HEK293 (cell line): ENCODE measurements around the gene ASCC1.

Source experiments
- GLI2 ChIP-seq: fragments of 450-650 bp; formaldehyde crosslinking; IDR thresholded peaks from 2 replicates; pipeline ENCODE4; 2017; ENCODE audit warnings: missing biosample characterization, missing genetic modification characterization, low read depth, borderline replicate concordance
- TRIM28 ChIP-seq: IDR thresholded peaks from 2 replicates; pipeline ENCODE4 v1.6.1; 2011; ENCODE audit warnings: low read length, control low read depth, borderline replicate concordance
- ZBTB20 ChIP-seq: fragments of 450-650 bp; formaldehyde crosslinking; IDR thresholded peaks from 2 replicates; pipeline ENCODE4 v1.5.1; 2016; ENCODE audit warnings: missing biosample characterization, missing genetic modification characterization
- ZFP69B ChIP-seq: fragments of 450-650 bp; formaldehyde crosslinking; IDR thresholded peaks from 2 replicates; pipeline ENCODE4 v1.5.1; 2016; ENCODE audit warnings: missing biosample characterization, missing genetic modification characterization
- ZNF2 ChIP-seq: fragments of 450-650 bp; formaldehyde crosslinking; IDR thresholded peaks from 2 replicates; pipeline ENCODE4 v1.5.1; 2016; ENCODE audit warnings: missing biosample characterization, missing genetic modification characterization
- ZNF239 ChIP-seq: fragments of 450-650 bp; formaldehyde crosslinking; IDR thresholded peaks from 2 replicates; pipeline ENCODE4 v1.5.1; 2016; ENCODE audit warnings: missing biosample characterization, missing genetic modification characterization
- ZNF248 ChIP-seq: fragments of 450-650 bp; formaldehyde crosslinking; IDR thresholded peaks from 2 replicates; pipeline ENCODE4 v1.5.1; 2017; ENCODE audit warnings: missing biosample characterization, missing genetic modification characterization
- ZNF266 ChIP-seq: fragments of 450-650 bp; formaldehyde crosslinking; IDR thresholded peaks from 2 replicates; pipeline ENCODE4 v1.5.1; 2016; ENCODE audit warnings: missing biosample characterization, missing genetic modification characterization, low read depth
- ZNF423 ChIP-seq: fragments of 450-650 bp; formaldehyde crosslinking; IDR thresholded peaks from 2 replicates; pipeline ENCODE4 v1.5.1; 2016; ENCODE audit warnings: missing biosample characterization, missing genetic modification characterization
- ZNF426 ChIP-seq: fragments of 450-650 bp; formaldehyde crosslinking; IDR thresholded peaks from 2 replicates; pipeline ENCODE4 v1.5.1; 2017; ENCODE audit warnings: missing biosample characterization, missing genetic modification characterization, mild to moderate bottlenecking, inconsistent platforms, moderate library complexity
- ZNF510 ChIP-seq: fragments of 450-650 bp; formaldehyde crosslinking; IDR thresholded peaks from 2 replicates; pipeline ENCODE4 v1.5.1; 2018; ENCODE audit warnings: mild to moderate bottlenecking, missing genetic modification characterization, missing biosample characterization; ENCODE audit not compliant: insufficient replicate concordance
- ZNF549 ChIP-seq: fragments of 450-650 bp; IDR thresholded peaks from 2 replicates; pipeline ENCODE4 v1.5.1; 2018; ENCODE audit warnings: missing biosample characterization, missing genetic modification characterization, mild to moderate bottlenecking, inconsistent platforms, moderate library complexity
- ZNF707 ChIP-seq: fragments of 450-650 bp; formaldehyde crosslinking; IDR thresholded peaks from 2 replicates; pipeline ENCODE4 v1.5.1; 2016; ENCODE audit warnings: missing biosample characterization, missing genetic modification characterization
- TF ChIP-seq, protein P1 (sequence below): fragments of 450-650 bp; formaldehyde crosslinking; IDR thresholded peaks from 2 replicates; pipeline ENCODE4 v1.5.1; 2016; ENCODE audit warnings: missing biosample characterization, missing genetic modification characterization
- TF ChIP-seq, protein P2 (sequence below): fragments of 450-650 bp; formaldehyde crosslinking; conservative IDR thresholded peaks from 2 replicates; pipeline ENCODE4 v1.5.1; 2016; ENCODE audit warnings: low read depth, missing biosample characterization, missing genetic modification characterization
- TF ChIP-seq, protein P3 (sequence below): fragments of 450-650 bp; formaldehyde crosslinking; IDR thresholded peaks from 2 replicates; pipeline ENCODE4 v1.5.1; 2016; ENCODE audit warnings: missing biosample characterization, missing genetic modification characterization, borderline replicate concordance
- TF ChIP-seq, protein P4 (sequence below): fragments of 450-650 bp; formaldehyde crosslinking; IDR thresholded peaks from 2 replicates; pipeline ENCODE4 v1.5.1; 2016; ENCODE audit warnings: missing biosample characterization, missing genetic modification characterization
- TF ChIP-seq, protein P5 (sequence below): sonication (generic); formaldehyde crosslinking; IDR thresholded peaks from 2 replicates; pipeline ENCODE4 v1.8.1; 2022; ENCODE audit warnings: mild to moderate bottlenecking, moderate library complexity, missing genetic modification reagents
- TF ChIP-seq, protein P6 (sequence below): fragments of 450-650 bp; IDR thresholded peaks from 2 replicates; pipeline ENCODE4 v1.5.1; 2018; ENCODE audit warnings: missing biosample characterization, missing genetic modification characterization
- TF ChIP-seq, protein P7 (sequence below): fragments of 450-650 bp; formaldehyde crosslinking; IDR thresholded peaks from 2 replicates; pipeline ENCODE4 v1.5.1; 2016; ENCODE audit warnings: missing biosample characterization, missing genetic modification characterization
- TF ChIP-seq, protein P8 (sequence below): fragments of 450-650 bp; formaldehyde crosslinking; IDR thresholded peaks from 2 replicates; pipeline ENCODE4 v1.5.1; 2017; ENCODE audit warnings: missing biosample characterization, mild to moderate bottlenecking, missing genetic modification characterization, moderate library complexity

The ASCC1 gene

DNA sequence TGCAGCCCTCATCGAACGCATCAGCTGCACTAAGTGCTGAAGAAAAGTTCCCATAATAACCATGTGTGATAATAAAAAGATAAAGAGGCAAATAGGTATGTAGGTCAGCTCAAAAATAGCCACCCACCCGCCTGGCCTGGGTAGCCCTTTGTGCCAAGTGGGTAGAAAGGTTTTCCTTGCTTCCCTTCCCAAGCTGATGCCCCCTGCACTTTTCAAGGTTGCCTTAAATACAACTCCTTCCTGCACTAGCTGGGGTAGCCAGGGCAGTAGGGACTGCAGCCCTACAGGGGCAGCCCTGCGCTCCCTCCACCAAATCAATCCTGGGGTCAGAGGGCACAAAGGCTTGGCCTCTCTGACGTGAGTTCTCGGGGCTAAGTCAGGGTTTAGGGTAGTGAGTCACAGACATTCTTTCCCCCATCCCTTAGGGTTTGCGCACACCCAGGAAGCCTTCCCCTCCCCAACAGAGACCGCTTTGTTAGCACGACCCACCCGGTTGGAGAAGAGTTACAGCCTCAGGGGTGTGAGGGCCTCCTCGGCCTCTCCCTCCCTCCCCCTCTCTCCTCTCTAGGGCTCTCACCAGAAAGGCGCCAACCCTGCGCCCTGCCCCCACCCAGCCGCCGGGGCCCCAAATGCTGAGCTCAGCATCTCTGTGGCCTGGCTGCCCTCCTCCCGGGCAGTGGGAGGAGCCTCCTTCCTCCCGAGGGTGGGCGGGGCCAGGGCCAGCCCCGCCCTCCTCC, 44.3 kb upstream of the ASCC1 start (continued):
- TF ChIP-seq TRIM28, result peak; percentile 48; the same call in 1 of the 2 replicates
- TF ChIP-seq, protein P1, sequence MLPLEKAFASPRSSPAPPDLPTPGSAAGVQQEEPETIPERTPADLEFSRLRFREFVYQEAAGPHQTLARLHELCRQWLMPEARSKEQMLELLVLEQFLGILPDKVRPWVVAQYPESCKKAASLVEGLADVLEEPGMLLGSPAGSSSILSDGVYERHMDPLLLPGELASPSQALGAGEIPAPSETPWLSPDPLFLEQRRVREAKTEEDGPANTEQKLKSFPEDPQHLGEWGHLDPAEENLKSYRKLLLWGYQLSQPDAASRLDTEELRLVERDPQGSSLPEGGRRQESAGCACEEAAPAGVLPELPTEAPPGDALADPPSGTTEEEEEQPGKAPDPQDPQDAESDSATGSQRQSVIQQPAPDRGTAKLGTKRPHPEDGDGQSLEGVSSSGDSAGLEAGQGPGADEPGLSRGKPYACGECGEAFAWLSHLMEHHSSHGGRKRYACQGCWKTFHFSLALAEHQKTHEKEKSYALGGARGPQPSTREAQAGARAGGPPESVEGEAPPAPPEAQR, result no peak
- TF ChIP-seq, protein P2, sequence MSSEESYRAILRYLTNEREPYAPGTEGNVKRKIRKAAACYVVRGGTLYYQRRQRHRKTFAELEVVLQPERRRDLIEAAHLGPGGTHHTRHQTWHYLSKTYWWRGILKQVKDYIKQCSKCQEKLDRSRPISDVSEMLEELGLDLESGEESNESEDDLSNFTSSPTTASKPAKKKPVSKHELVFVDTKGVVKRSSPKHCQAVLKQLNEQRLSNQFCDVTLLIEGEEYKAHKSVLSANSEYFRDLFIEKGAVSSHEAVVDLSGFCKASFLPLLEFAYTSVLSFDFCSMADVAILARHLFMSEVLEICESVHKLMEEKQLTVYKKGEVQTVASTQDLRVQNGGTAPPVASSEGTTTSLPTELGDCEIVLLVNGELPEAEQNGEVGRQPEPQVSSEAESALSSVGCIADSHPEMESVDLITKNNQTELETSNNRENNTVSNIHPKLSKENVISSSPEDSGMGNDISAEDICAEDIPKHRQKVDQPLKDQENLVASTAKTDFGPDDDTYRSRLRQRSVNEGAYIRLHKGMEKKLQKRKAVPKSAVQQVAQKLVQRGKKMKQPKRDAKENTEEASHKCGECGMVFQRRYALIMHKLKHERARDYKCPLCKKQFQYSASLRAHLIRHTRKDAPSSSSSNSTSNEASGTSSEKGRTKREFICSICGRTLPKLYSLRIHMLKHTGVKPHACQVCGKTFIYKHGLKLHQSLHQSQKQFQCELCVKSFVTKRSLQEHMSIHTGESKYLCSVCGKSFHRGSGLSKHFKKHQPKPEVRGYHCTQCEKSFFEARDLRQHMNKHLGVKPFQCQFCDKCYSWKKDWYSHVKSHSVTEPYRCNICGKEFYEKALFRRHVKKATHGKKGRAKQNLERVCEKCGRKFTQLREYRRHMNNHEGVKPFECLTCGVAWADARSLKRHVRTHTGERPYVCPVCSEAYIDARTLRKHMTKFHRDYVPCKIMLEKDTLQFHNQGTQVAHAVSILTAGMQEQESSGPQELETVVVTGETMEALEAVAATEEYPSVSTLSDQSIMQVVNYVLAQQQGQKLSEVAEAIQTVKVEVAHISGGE (tag by site-specific recombination), result peak; percentile 84
- 0 out of 2 replicates have a peak, but pooled peaks have one; percentile 9 for TF ChIP-seq ZNF2 (tag by site-specific recombination)
- no peak for TF ChIP-seq ZNF248 (tag by site-specific recombination)
- TF ChIP-seq ZFP69B (tag by site-specific recombination), result peak; percentile 71
- TF ChIP-seq, protein P3, sequence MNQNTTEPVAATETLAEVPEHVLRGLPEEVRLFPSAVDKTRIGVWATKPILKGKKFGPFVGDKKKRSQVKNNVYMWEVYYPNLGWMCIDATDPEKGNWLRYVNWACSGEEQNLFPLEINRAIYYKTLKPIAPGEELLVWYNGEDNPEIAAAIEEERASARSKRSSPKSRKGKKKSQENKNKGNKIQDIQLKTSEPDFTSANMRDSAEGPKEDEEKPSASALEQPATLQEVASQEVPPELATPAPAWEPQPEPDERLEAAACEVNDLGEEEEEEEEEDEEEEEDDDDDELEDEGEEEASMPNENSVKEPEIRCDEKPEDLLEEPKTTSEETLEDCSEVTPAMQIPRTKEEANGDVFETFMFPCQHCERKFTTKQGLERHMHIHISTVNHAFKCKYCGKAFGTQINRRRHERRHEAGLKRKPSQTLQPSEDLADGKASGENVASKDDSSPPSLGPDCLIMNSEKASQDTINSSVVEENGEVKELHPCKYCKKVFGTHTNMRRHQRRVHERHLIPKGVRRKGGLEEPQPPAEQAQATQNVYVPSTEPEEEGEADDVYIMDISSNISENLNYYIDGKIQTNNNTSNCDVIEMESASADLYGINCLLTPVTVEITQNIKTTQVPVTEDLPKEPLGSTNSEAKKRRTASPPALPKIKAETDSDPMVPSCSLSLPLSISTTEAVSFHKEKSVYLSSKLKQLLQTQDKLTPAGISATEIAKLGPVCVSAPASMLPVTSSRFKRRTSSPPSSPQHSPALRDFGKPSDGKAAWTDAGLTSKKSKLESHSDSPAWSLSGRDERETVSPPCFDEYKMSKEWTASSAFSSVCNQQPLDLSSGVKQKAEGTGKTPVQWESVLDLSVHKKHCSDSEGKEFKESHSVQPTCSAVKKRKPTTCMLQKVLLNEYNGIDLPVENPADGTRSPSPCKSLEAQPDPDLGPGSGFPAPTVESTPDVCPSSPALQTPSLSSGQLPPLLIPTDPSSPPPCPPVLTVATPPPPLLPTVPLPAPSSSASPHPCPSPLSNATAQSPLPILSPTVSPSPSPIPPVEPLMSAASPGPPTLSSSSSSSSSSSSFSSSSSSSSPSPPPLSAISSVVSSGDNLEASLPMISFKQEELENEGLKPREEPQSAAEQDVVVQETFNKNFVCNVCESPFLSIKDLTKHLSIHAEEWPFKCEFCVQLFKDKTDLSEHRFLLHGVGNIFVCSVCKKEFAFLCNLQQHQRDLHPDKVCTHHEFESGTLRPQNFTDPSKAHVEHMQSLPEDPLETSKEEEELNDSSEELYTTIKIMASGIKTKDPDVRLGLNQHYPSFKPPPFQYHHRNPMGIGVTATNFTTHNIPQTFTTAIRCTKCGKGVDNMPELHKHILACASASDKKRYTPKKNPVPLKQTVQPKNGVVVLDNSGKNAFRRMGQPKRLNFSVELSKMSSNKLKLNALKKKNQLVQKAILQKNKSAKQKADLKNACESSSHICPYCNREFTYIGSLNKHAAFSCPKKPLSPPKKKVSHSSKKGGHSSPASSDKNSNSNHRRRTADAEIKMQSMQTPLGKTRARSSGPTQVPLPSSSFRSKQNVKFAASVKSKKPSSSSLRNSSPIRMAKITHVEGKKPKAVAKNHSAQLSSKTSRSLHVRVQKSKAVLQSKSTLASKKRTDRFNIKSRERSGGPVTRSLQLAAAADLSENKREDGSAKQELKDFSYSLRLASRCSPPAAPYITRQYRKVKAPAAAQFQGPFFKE (tag by site-specific recombination), result no peak
- TF ChIP-seq, protein P4, sequence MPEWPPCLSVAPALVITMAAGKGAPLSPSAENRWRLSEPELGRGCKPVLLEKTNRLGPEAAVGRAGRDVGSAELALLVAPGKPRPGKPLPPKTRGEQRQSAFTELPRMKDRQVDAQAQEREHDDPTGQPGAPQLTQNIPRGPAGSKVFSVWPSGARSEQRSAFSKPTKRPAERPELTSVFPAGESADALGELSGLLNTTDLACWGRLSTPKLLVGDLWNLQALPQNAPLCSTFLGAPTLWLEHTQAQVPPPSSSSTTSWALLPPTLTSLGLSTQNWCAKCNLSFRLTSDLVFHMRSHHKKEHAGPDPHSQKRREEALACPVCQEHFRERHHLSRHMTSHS, result no peak
- TF ChIP-seq ZNF426, result no peak
- TF ChIP-seq ZNF510 (tag by site-specific recombination), result no peak
- peak; percentile 78 for TF ChIP-seq ZNF423 (tag by site-specific recombination)
- TF ChIP-seq, protein P5, sequence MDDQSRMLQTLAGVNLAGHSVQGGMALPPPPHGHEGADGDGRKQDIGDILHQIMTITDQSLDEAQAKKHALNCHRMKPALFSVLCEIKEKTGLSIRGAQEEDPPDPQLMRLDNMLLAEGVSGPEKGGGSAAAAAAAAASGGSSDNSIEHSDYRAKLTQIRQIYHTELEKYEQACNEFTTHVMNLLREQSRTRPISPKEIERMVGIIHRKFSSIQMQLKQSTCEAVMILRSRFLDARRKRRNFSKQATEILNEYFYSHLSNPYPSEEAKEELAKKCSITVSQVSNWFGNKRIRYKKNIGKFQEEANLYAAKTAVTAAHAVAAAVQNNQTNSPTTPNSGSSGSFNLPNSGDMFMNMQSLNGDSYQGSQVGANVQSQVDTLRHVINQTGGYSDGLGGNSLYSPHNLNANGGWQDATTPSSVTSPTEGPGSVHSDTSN (CRISPR knock-in tag), result no peak
- TF ChIP-seq ZNF266 (tag by site-specific recombination), result no peak
- TF ChIP-seq GLI2, result no peak
- no peak for TF ChIP-seq ZNF239
- TF ChIP-seq ZNF707, result no peak
- TF ChIP-seq ZBTB20 (tag by site-specific recombination), result peak; percentile 92
- TF ChIP-seq, protein P6, sequence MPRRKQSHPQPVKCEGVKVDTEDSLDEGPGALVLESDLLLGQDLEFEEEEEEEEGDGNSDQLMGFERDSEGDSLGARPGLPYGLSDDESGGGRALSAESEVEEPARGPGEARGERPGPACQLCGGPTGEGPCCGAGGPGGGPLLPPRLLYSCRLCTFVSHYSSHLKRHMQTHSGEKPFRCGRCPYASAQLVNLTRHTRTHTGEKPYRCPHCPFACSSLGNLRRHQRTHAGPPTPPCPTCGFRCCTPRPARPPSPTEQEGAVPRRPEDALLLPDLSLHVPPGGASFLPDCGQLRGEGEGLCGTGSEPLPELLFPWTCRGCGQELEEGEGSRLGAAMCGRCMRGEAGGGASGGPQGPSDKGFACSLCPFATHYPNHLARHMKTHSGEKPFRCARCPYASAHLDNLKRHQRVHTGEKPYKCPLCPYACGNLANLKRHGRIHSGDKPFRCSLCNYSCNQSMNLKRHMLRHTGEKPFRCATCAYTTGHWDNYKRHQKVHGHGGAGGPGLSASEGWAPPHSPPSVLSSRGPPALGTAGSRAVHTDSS (tag by site-specific recombination), result no peak
- TF ChIP-seq, protein P7, sequence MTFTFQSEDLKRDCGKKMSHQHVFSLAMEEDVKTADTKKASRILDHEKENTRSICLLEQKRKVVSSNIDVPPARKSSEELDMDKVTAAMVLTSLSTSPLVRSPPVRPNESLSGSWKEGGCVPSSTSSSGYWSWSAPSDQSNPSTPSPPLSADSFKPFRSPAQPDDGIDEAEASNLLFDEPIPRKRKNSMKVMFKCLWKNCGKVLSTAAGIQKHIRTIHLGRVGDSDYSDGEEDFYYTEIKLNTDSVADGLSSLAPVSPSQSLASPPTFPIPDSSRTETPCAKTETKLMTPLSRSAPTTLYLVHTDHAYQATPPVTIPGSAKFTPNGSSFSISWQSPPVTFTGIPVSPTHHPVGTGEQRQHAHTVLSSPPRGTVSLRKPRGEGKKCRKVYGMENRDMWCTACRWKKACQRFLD (tag by site-specific recombination), result no peak
- no peak for TF ChIP-seq ZNF549 (tag by site-specific recombination)
- TF ChIP-seq, protein P8, sequence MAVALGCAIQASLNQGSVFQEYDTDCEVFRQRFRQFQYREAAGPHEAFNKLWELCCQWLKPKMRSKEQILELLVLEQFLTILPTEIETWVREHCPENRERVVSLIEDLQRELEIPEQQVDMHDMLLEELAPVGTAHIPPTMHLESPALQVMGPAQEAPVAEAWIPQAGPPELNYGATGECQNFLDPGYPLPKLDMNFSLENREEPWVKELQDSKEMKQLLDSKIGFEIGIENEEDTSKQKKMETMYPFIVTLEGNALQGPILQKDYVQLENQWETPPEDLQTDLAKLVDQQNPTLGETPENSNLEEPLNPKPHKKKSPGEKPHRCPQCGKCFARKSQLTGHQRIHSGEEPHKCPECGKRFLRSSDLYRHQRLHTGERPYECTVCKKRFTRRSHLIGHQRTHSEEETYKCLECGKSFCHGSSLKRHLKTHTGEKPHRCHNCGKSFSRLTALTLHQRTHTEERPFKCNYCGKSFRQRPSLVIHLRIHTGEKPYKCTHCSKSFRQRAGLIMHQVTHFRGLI, result no peak
